Liver (tissue), 3 donors: Measurements from ENCODE around the gene NF1.

Experiments
- CTCF ChIP-seq: fragments of 150-350 bp; IDR thresholded peaks from 2 replicates; pipeline ENCODE4 v1.5.1; 2017; ENCODE audit warnings: improper control_type of control experiment, low read depth, low read length; ENCODE audit not compliant: missing input control
- TAF1 ChIP-seq: conservative IDR thresholded peaks from 2 replicates; pipeline ENCODE4 v1.6.1; 2016; ENCODE audit warnings: antibody characterized with exemption, mild to moderate bottlenecking
- donor health status: healthy.
- donor health status: healthy.

GRCh38 chr17:31147507-31148202 is 52.9 kb downstream of the NF1 start:
- TF ChIP-seq TAF1: no peak
- TF ChIP-seq CTCF: no peak
